ENCODE measurements around the gene MAP1LC3C. TPM values are rescaled to one million over a fixed set of nuclear protein-coding genes. Genes with fewer than 3 reads are reported as not detected.

Gene MAP1LC3C
- total RNA-seq, 1 donor from 2014 or later, result not detected

GRCh38 chr1:242025681-242026080 lies 26.8 kb upstream of the MAP1LC3C start:
- Mint-ChIP-seq H3K27ac (no peak overlapping the region), H3K36me3 (ENCODE audit: low read depth) (no peaks in the 10 kb centered on the region), H3K4me1 (peaks cover 15% of the 10 kb centered on the region), H3K27me3 (no peaks in the 10 kb centered on the region), H3K9me3 (peaks cover 2% of the 10 kb centered on the region), H3K4me3 (no peak overlapping the region)
- intact Hi-C loops (cut with micrococcal nuclease), result no loop called here
- no peak for TF ChIP-seq CTCF (IDR thresholded peaks at IDR 0.05)
- POLR2A ChIA-PET, result interaction anchor here (0.6 kb wide), 1 partner anchor 126 kb away, joined by 7 read pairs; no protein-coding TSS in a partner anchor
- CTCF ChIA-PET, result interaction anchor here (1.3 kb wide), 1 partner anchor 27 kb away, joined by 4 read pairs; the partner anchor contains the start of gene MAP1LC3C
- ATAC-seq (ENCODE audit: low read depth) (no peak), DNase-seq (no peak)

GRCh38 chr1:242023805-242024204 lies 24.9 kb upstream of the MAP1LC3C start:
- Mint-ChIP-seq H3K9me3 (peaks cover 2% of the 10 kb centered on the region), H3K4me1 (peaks cover 15% of the 10 kb centered on the region), H3K27ac (peak overlapping the region; percentile 19), H3K27me3 (no peaks in the 10 kb centered on the region), H3K36me3 (ENCODE audit: low read depth) (no peaks in the 10 kb centered on the region), H3K4me3 (no peak overlapping the region)
- POLR2A ChIA-PET, result interaction anchor here (0.6 to 0.8 kb wide), 2 partner anchors 12 to 472 kb away, joined by 3 read pairs; no protein-coding TSS in a partner anchor
- TF ChIP-seq CTCF (IDR thresholded peaks at IDR 0.05), result no peak
- no peak for DNase-seq
- intact Hi-C loops (cut with micrococcal nuclease), result no loop called here
- ATAC-seq (ENCODE audit: low read depth), result peak; percentile 85
- CTCF ChIA-PET, result interaction anchor here (1.2 kb wide), 1 partner anchor 25 kb away, joined by 4 read pairs; the partner anchor contains the start of gene MAP1LC3C

GRCh38 chr1:242019018-242019417 lies 20.1 kb upstream of the MAP1LC3C start:
- no peak overlapping the region for H3K4me3 Mint-ChIP-seq
- peaks cover 10% of the 10 kb centered on the region for H3K4me1 Mint-ChIP-seq
- no peak overlapping the region for H3K27ac Mint-ChIP-seq
- intact Hi-C loops (cut with micrococcal nuclease), result loop anchor here (5.0 to 10.0 kb wide), 3 partner anchors 184 to 1306 kb away; no protein-coding TSS in a partner anchor
- no peaks in the 10 kb centered on the region for H3K27me3 Mint-ChIP-seq
- no peaks in the 10 kb centered on the region for H3K36me3 Mint-ChIP-seq (ENCODE audit: low read depth)
- ChIA-PET POLR2A (no interaction called here), CTCF (interaction anchor here (0.6 kb wide), 1 partner anchor 758 kb away, joined by 3 read pairs; no protein-coding TSS in a partner anchor)
- TF ChIP-seq CTCF (IDR thresholded peaks at IDR 0.05), result no peak
- peaks cover 2% of the 10 kb centered on the region for H3K9me3 Mint-ChIP-seq
- ATAC-seq (ENCODE audit: low read depth) (no peak), DNase-seq (no peak)

GRCh38 chr1:242017580-242018233 lies 18.8 kb upstream of the MAP1LC3C start:
- Mint-ChIP-seq H3K9me3 (no peaks in the 10 kb centered on the region), H3K36me3 (ENCODE audit: low read depth) (no peaks in the 10 kb centered on the region), H3K4me3 (no peak overlapping the region), H3K4me1 (no peaks in the 10 kb centered on the region), H3K27ac (no peak overlapping the region), H3K27me3 (no peaks in the 10 kb centered on the region)
- CTCF ChIA-PET, result interaction anchor here (0.6 to 1.4 kb wide), 3 partner anchors 70 to 1826 kb away, joined by 3 to 4 read pairs (median 3); no protein-coding TSS in a partner anchor
- no peak for TF ChIP-seq CTCF (IDR thresholded peaks at IDR 0.05)
- ATAC-seq (ENCODE audit: low read depth) (peak; percentile 77), DNase-seq (no peak)
- intact Hi-C loops (cut with micrococcal nuclease), result loop anchor here (1.0 to 10.0 kb wide), 6 partner anchors 121 to 1307 kb away; no protein-coding TSS in a partner anchor
- POLR2A ChIA-PET, result no interaction called here

GRCh38 chr1:242016479-242016878 lies 17.6 kb upstream of the MAP1LC3C start:
- Mint-ChIP-seq H3K36me3 (ENCODE audit: low read depth) (no peaks in the 10 kb centered on the region), H3K4me1 (no peaks in the 10 kb centered on the region), H3K27me3 (no peaks in the 10 kb centered on the region), H3K9me3 (no peaks in the 10 kb centered on the region), H3K27ac (no peak overlapping the region), H3K4me3 (no peak overlapping the region)
- intact Hi-C loops (cut with micrococcal nuclease), result loop anchor here (5.0 to 10.0 kb wide), 3 partner anchors 182 to 1308 kb away; no protein-coding TSS in a partner anchor
- ChIA-PET POLR2A (no interaction called here), CTCF (interaction anchor here (1.4 kb wide), 1 partner anchor 120 kb away, joined by 4 read pairs; no protein-coding TSS in a partner anchor)
- TF ChIP-seq CTCF (IDR thresholded peaks at IDR 0.05), result no peak
- no peak for DNase-seq
- no peak for ATAC-seq (ENCODE audit: low read depth)

Measured in activated B cell treated with CpG ODN at 0.5 μM for 24 hours (primary cell).